MV-4-11 (cell line): ENCODE data around the gene ATG9A.
"Not testable (repeated sequence)": the region's sequence is repeated elsewhere in the genome, so short reads cannot be mapped to it uniquely, and the experiment has no call there.

Experiments used
- DNase-seq: peaks from one replicate; lab custom pipeline; 2025; lab: John Stamatoyannopoulos, UW

ATG9A gene, protein sequence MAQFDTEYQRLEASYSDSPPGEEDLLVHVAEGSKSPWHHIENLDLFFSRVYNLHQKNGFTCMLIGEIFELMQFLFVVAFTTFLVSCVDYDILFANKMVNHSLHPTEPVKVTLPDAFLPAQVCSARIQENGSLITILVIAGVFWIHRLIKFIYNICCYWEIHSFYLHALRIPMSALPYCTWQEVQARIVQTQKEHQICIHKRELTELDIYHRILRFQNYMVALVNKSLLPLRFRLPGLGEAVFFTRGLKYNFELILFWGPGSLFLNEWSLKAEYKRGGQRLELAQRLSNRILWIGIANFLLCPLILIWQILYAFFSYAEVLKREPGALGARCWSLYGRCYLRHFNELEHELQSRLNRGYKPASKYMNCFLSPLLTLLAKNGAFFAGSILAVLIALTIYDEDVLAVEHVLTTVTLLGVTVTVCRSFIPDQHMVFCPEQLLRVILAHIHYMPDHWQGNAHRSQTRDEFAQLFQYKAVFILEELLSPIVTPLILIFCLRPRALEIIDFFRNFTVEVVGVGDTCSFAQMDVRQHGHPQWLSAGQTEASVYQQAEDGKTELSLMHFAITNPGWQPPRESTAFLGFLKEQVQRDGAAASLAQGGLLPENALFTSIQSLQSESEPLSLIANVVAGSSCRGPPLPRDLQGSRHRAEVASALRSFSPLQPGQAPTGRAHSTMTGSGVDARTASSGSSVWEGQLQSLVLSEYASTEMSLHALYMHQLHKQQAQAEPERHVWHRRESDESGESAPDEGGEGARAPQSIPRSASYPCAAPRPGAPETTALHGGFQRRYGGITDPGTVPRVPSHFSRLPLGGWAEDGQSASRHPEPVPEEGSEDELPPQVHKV

DNA sequence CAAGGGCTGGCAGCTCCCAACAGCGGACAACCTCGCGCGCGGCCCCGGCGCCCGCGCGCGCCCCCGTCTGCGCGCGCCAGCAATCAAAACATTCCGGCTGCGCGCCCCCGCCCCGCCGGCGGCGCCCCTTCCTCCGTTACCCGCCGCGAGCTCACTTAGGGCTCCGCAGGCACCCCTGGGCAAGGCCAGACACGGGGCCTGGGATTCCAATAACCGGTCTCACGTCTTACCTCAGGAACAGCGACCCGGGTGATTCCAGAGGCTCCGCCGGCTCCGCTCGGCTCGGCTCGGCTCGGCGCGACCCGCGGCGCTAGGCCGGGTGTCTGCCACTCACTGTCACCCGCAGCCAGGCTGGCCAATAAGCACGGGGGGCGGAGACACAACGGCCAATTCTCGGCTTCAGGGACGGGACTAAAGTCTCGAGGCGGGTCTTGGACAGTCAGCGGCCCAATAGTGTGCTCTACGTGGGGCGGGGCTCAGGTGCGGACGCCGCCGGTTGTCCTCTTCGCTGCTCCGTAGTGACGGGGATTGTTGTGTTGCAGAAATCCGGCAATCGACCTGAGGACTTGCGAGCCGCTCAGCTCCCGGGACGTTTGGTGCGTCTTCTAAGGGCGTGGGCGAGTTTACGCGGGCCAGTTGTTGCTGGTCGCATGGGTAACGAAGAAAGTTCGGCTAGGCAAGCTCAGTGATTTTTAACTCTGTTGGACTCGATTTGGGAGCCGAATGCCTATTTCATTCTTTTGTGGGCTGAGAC lies at the start of gene ATG9A, which contains the start of gene ANKZF1:
ATG9A (minus strand) TSS at position 332 of the 754 bp plus-strand sequence. CDS start 1,612 bp downstream, outside the sequence.
ANKZF1 (plus strand) TSS at position 502 of the 754 bp plus-strand sequence. CDS start 452 bp downstream, outside the sequence.
- DNase-seq, result peak; percentile 98

DNA sequence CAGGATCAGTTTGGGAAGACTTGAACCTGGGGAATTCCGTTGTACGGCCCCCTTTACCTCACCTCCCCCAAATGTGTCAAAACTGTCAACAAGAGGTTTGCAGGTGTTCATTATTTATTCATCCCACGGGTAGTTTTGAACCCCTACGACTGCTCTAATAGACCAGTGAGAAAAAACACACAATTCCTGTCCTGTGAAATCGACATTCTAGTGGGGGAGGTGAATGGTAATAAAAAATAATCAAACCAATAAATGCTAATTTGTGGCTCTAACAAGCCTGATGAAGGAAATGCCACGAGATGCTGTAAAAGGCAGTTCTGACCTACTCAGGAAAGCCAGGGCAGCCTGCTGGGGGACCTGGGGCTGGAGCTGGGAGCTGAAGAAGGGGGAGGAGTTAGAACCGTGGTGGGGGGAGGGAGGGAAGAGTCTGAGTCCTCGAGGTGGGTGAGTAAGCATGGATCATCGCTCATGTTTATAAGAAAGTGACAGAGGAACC lies 49.3 kb upstream of the ATG9A start:
- DNase-seq, result no peak

DNA sequence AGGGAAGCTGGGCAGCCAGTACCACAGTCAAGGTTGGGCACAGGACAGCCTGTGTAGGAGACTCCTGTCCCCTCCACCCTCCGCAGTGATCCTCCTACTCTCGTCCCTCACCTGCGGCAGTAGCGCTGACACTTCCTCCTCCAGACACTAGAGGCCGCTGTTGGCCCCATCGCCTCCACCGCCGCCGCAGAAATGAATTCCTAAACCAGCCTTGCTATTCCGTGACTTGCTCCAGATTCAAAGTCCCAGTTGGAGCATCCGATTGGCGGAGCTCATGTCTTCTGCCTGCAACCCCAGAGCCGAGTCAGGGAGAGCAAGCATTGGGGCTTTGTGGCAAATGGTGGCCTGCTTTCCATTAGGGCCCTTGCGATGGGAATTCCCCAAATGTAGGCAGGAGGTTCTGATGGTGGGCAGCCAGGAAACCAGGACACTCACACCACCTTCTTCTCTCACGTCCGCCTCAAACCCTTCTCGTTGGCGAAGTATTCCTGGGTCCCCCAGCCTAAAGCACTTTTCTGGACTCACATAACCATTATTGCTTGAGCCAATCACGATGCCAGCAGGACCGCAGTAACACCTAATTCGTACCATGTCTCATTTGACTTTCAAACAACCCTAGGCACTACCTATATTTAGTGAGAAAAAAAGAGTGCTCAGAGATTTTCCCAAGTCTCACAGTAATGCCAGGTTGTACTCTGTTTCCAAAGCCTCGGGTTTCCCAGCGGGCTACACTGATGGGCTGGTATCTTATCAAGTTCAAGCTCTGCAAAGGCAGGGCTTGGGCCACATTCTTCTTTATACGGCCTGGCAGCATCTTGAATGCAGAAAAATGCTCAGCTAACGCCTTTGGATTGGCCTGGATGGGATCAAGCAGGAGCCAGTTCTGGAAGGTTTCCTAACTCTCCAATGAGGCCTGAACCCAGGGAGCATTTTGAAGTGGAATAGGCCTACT lies 48.5 kb upstream of the ATG9A start:
- DNase-seq, result peak; percentile 16

DNA sequence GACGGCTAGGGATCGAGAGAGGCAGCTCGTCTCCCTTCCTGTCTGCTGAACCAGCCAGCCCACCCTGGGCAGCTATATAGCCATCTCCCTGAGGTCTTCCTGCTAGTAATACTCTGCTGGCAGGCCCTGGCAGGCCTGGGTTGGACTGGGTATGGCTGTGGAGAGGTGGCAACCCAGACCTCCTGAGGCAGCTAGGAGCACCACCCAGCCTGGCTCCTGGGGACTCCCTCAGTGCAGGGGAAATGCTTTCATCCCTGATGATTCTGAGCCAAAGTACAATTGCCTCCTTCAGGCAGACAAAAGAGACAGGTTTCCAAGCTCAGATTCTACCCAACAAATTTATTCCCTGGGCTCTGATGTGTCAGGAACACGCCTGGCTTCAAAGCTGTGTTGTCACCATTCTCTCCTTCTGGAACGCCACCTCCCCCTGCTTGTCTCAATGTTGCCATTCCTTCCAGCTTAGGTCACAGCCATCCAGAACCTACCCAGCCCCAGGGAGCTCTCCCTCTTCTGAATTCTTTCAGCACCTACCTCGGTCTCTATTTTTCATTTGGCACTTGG lies 45.0 kb upstream of the ATG9A start:
- DNase-seq, result no peak

- DNase-seq, result no peak
These were observed 44.5 kb upstream of the ATG9A start for GRCh38 chr2:219273937-219274336.

GRCh38 chr2:219272995-219273394 lies 43.6 kb upstream of the ATG9A start:
- peak; percentile 25 for DNase-seq

- DNase-seq, result no peak
These were observed 42.9 kb upstream of the ATG9A start for GRCh38 chr2:219272356-219272755.

DNA sequence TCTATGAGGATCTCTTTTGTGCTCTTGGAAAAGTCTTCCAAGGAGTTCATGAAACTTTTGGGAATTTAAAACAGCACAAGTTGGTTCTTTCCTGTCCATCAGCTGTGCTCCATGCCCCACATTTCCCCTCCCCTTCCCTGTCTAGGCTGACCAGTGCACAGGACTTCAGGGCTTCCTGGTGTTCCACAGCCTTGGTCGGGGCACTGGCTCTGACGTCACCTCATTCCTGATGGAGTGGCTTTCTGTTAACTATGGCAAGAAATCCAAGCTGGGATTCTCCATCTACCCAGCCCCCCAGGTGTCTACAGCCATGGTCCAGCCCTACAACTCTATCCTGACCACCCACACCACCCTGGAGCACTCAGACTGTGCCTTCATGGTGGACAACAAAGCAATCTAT lies 41.6 kb upstream of the ATG9A start:
- no peak for DNase-seq

GRCh38 chr2:219270055-219270372 lies 40.6 kb upstream of the ATG9A start:
- no peak for DNase-seq

DNA sequence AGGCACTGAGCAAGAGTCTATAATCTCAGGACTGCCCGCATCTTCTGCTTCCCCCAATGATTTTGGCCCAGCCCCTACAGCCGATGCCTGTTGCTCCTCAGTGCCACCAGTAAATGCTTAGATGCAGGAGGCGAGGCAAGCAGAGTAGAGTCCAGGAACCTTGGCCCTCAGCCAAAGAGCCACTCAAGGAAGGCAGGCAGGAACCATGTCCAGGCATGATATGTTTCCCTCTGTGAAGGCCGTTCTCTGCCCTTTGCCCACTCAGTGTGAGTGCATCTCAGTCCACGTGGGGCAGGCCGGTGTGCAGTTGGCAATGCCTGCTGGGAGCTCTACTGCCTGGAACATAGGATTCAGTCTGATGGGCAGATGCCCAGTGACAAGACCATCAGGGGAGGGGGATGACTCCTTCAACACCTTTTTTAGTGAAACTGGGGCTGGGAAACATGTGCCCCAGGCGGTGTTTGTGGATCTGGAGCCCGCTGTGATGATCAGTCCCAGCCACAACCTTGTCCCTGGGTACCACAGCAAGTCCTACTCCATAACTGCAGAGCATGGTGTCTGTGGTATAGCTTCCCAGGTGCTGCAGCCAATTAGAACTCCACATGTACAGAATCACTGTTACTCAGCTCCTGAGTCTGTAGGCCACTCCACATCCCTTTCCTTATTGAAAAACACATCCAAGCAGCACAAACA lies 40.1 kb upstream of the ATG9A start:
- DNase-seq, result no peak

- DNase-seq, result no peak
These were observed 38.9 kb upstream of the ATG9A start for GRCh38 chr2:219268294-219268693.

DNA sequence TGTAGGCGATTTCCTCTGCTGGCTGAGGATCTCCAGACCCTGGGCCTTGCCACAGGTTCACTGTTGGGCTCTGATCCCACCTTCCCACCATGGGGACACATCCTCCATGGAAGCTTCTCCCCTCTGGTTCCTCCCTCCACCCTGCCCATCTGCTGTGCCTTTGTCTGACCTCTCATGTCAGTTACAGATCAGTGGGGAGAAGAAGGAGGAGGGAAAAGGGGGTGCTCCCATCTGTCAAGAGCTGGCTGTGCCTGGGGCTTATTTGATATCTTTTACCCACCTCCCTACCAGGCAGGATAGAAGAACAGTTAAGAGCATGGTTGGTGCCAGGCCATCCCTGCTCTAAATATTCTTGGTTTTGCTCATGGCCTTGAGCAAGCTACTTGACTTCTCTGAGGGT lies 37.5 kb upstream of the ATG9A start:
- no peak for DNase-seq

- no peak for DNase-seq
These were observed 36.8 kb upstream of the ATG9A start for GRCh38 chr2:219266232-219266631.

DNA sequence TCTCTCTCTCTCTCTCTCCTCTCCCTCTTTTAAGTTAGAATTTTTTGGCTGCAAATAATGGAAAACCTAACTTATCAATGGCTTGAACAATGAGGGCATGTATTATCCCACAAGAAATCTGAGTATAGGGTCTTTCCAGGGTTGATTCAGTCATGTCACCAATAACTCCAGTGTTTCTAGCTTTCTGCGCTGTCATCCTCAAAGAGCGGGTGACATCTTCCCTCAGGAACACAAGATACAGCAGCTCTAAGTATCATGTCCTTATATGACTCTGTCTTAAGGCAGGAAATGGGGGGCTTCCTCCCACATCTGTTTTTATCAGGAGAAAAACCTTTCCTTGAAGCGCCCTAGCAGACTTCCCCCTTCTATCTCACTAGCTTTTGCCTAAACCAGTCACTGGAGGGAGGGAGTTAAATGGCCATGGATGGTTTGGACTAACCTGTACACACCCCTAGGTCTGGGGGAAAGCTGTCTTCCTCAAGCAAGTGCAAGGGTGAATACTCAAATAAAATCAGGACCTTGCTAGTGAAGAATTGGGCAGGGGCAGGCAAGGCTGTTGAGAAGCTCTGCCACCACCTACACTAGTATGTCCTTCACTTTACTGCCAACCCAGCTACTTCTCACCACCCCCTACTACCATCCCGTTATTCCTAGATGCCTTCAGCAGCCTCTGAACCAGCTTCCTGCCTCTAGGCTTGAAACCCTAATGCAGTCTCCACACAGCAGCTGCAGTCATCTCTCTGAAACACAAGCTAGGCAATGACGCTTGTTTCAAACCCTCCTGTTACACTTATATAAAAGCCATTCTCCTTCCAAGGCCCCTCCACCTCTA lies 31.8 kb upstream of the ATG9A start:
- no peak for DNase-seq

DNA sequence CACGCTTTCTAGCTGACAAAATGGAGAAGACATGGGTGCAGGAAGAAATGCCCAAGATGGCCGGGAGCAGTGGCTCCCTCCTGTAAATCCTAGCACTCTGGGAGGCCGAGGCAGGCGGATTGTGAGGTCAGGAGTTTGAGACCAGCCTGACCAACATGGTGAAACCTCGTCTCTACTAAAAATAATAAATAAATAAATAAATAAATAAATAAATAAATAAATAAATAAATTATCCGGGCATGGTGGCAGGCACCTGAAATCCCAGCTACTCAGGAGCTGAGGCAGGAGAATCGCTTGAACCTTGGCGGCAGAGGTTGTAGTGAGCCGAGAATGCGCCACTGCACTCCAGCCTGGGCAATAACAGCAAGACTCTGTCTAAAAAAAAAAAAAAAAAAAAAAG lies 29.5 kb upstream of the ATG9A start:
- DNase-seq, result not testable (repeated sequence)

GRCh38 chr2:219254590-219255201 lies 25.3 kb upstream of the ATG9A start:
- peak; percentile 81 for DNase-seq

- peak; percentile 69 for DNase-seq
These were observed 24.5 kb upstream of the ATG9A start, which contains the start of gene TUBA4A for GRCh38 chr2:219253753-219254589. TUBA4A (minus strand) TSS chr2:219253918; CDS start chr2:219253858, 60 bp downstream.
